D341Med (cell line): ENCODE data around the gene PCGF5.
A peak's percentile ranks its signal among the peaks of the same experiment; 100 is the strongest.
"Not testable (repeated sequence)": the region's sequence is repeated elsewhere in the genome, so short reads cannot be mapped to it uniquely, and the experiment has no call there.

Experiments
- DNase-seq: peaks from one replicate; pipeline ENCODE4 v3.0.0; 2012; ENCODE audit warnings: low spot score

Gene PCGF5

GRCh38 chr10:91220194-91220953 is at the start of gene PCGF5:
TSS of gene PCGF5 (plus strand) at chr10:91220663. CDS start at chr10:91222872, 2,209 bp downstream.
- peak; percentile 88 for DNase-seq

GRCh38 chr10:91171485-91171884 is 49.0 kb upstream of the PCGF5 start:
- no peak for DNase-seq

GRCh38 chr10:91172348-91172747 is 48.1 kb upstream of the PCGF5 start:
- DNase-seq: no peak

- no peak for DNase-seq
Measured at GRCh38 chr10:91185239-91185875, 35.1 kb upstream of the PCGF5 start.

GRCh38 chr10:91187156-91187555 is 33.3 kb upstream of the PCGF5 start:
- DNase-seq: no peak

DNA sequence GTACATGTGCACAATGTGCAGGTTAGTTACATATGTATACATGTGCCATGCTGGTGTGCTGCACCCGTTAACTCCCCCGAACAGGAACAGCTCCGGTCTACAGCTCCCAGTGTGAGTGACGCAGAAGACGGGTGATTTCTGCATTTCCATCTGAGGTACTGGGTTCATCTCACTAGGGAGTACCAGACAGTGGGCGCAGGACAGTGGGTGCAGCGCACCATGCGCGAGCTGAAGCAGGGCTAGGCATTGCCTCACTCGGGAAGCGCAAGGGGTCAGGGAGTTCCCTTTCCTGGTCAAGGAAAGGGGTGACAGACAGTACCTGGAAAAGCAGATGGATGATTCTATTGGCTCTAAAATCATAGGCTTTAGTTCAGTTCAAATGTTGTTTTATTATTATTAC is 32.5 kb upstream of the PCGF5 start:
- not testable (repeated sequence) for DNase-seq

- DNase-seq: no peak
Measured at GRCh38 chr10:91188889-91189288, 31.6 kb upstream of the PCGF5 start.

GRCh38 chr10:91190388-91190870 is 30.0 kb upstream of the PCGF5 start:
- no peak for DNase-seq

DNA sequence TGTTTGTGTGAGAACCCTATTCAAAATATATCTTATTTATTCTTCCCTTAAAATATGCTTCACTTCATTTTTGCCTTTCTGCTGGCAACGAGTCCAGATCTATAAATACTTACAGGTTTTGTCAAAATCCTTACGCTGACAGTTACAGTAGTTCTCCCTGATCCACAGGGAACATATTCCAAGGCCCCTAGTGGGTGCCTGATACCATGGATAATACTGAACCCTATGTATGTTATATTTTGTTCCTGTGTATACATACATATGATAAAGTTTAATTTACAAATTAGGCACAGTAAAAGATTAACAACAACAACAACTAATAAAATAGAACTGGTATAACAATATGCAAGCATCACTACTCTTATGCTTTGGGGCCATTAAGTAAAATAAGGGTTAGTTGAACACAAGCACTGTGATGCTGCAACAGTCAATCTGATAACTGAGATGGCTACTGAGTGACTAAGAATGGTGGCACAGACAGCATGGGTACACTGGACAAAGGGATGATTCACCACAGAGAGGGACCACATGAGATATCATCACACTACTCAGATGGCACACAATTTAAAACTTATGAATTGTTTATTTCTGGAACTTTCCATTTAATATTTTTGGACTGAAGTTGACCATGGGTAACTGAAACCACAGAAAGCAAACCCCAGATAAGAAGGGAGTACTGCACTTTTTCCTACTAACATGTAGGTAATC is 29.4 kb upstream of the PCGF5 start:
- DNase-seq: no peak

GRCh38 chr10:91191584-91191919 is 28.9 kb upstream of the PCGF5 start:
- DNase-seq: no peak

GRCh38 chr10:91194497-91195179 is 25.8 kb upstream of the PCGF5 start:
- DNase-seq: no peak

DNA sequence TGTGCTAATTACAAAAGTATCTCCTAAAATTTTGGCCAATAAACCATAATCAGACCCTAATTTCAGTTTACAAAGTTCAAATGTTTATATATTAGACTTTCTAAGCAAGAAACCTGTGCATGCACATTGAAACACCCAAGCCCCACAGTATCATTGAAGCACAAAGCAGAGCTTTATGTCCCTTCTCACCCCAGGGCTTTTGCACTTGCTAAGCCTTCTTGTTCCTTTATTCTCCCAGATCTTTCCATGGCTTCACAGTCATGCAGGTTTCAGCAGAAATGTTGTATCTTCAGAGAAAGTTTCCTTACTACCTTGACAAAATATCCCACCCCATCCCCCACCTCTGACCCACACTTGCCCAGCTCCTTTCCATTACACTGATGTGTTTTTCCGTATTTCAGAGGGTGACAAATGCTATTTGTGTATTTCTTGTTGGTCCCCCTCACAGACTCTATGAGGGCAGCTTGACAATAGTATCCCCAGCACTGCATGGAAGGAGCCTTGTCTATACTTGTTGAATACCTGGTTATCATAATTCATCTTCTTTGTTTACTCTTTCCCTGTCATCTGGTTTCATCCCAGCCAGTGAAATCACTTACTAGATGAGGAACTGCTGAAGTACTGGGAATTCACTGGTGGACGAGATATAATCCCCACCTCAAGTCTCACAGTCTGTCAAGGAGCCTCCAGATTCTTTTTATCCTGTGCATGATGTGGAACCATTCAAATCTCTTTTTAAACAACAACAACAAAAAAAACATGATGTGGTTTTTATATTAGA is 24.0 kb upstream of the PCGF5 start:
- no peak for DNase-seq

- no peak for DNase-seq
Measured at GRCh38 chr10:91197127-91197526, 23.3 kb upstream of the PCGF5 start.

- no peak for DNase-seq
Measured at GRCh38 chr10:91198781-91199180, 21.7 kb upstream of the PCGF5 start.

- no peak for DNase-seq
Measured at GRCh38 chr10:91200314-91201212, 19.9 kb upstream of the PCGF5 start.

GRCh38 chr10:91201213-91201996 is 19.1 kb upstream of the PCGF5 start:
- no peak for DNase-seq

GRCh38 chr10:91206427-91206826 is 14.0 kb upstream of the PCGF5 start:
- DNase-seq: no peak

GRCh38 chr10:91206837-91207474 is 13.5 kb upstream of the PCGF5 start:
- no peak for DNase-seq

- DNase-seq: no peak
Measured at GRCh38 chr10:91208642-91209041, 11.8 kb upstream of the PCGF5 start.
